Muscle of back (tissue), 11 donors: ENCODE results near the gene PLXNA1. TPM values are rescaled to one million over a fixed set of nuclear protein-coding genes. Genes with fewer than 3 reads are reported as not detected.

ENCODE experiments used
- DNase-seq, 3 donors: peaks; one replicate each; pipeline versions ENCODE4 v3.0.0 to v3.0.0-alpha.2; 2013
- polyA plus RNA-seq, 10 donors: library from polyadenylated mRNA; unstranded; fragments of 120-200 nt; gene quantifications; one replicate each; pipeline ENCODE4 v1.2.1, GENCODE V29; 2013; ENCODE audit not compliant: insufficient read length in 10 of 10

Gene PLXNA1
- polyA plus RNA-seq, 10 donors, result 29.9 to 44.2 (median 36.4) TPM

- peak; percentile 62 to 76 (median 62) for DNase-seq
Measured at GRCh38 chr3:127000119-127000518, 17.2 kb downstream of the PLXNA1 start.

DNA sequence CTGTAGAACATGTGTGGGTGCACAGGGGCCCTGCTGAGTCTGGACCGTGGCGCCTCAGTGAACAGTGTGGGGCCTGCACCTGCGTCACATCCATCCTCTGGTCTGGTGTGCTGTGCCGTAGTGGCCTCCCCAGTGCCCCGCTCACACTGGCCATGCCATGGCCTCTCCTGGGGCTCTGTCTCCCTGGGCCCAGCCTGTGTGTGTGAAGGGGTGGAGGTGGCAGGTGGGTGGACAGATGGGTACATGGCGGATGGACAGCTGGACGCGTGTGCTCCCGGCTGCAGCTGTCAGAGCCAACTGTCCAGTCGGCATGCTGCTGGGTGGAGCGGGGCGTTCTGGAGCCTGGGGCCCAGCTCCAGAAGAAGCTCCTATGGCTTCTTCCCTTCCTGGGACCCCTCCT lies 17.8 kb downstream of the PLXNA1 start:
- DNase-seq, result peak; percentile 40 to 61 (median 48)

GRCh38 chr3:127001486-127002194 lies 18.7 kb downstream of the PLXNA1 start:
- DNase-seq, result no peak

DNA sequence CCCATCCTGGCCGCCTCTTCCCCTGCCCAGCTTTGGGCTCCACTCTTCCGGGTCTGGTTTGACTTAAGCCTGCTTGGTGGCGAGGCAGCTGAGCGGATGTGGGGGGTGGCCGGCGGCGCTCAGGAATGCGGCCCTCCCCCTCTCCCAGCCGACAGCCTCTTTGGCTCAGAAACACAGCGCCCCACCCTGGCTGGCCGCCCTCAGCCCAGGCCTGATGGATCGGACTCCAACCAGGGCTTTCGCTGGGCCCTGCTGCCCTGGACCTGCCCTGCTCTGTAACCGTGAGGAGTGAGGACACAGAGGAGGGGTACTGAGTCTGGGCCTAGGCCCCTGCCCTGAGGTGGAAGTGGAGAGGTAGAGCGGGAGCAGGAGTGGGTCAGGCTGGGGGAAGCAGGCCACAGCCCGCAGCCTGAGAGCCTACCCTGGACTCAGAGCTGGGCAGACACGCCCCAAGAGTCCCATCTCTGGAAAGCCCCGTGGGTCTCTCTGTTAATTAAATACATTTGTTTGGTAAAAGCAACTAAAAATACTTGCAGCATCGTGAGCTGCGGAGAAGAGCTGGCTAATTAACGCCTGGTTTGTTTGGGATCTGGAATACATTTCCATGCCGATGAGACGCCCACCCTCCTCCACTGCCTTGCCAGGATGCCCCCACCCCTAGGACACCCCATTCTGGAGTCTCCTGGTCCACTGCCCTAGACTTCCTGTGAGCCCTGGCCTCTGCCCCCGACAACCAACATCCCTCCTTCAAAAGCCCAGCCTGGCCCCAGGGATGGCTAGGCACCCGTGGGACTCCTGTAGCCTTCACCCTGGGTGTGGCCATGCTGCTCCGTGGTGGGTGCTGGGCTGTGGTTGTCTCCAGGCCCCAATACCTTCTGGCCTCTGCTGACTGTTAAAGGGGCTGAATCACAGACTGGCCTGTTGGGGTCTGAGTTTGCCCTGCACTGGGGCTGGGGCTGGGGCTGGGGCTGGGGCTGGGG lies 19.6 kb downstream of the PLXNA1 start:
- DNase-seq, result peak; percentile 85 to 94 (median 87)

DNA sequence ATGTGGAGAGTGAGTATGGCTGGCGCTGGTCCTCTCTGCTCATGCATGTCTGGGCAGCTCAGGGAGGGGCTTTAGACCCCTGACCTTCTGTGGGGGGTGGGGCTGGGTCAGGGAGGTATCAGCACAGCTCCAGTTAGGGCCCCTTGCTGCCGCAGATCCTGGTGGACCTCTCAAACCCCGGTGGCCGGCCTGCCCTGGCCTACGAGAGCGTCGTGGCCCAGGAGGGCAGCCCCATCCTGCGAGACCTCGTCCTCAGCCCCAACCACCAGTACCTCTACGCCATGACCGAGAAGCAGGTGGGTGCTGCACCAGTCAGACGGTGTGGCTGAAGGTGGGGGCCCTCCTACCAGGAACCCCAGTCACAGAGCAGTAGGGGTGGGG lies 20.2 kb downstream of the PLXNA1 start:
- no peak for DNase-seq

GRCh38 chr3:127003601-127004280 lies 20.8 kb downstream of the PLXNA1 start:
- no peak for DNase-seq

- no peak for DNase-seq
Measured at GRCh38 chr3:127004641-127005397, 21.9 kb downstream of the PLXNA1 start.

DNA sequence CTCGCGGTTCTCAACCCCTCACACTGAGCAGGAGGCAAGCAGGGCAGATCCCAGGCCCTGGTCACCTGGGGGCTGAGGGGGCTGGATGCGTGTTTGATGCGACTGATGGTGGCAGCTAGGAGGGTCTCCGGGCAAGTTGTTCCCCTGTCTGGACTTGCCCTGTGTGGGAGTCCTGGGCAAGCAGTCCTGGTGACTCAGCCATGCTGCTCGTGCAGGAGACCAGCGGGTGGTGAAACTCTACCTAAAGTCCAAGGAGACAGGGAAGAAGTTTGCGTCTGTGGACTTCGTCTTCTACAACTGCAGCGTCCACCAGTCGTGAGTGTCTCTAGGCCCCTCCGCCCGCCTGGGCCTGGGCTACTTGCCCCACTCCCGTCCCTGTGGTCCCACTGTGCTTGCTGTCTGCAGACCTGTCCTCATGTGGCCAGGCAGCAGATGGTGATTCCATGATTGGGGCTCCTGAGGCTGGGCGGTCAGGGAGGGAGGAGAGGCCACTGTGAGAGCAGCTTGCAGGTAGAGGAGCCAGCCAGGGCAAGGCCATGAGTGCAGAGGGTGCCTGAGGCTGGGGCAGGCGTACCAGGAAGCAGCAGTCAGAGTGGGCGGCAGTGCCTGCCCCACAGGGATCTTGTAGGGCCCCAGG lies 23.1 kb downstream of the PLXNA1 start:
- no peak for DNase-seq

- DNase-seq, result no peak
Measured at GRCh38 chr3:127006781-127007436, 24.0 kb downstream of the PLXNA1 start.

- no peak for DNase-seq
Measured at GRCh38 chr3:127008236-127008635, 25.3 kb downstream of the PLXNA1 start.

DNA sequence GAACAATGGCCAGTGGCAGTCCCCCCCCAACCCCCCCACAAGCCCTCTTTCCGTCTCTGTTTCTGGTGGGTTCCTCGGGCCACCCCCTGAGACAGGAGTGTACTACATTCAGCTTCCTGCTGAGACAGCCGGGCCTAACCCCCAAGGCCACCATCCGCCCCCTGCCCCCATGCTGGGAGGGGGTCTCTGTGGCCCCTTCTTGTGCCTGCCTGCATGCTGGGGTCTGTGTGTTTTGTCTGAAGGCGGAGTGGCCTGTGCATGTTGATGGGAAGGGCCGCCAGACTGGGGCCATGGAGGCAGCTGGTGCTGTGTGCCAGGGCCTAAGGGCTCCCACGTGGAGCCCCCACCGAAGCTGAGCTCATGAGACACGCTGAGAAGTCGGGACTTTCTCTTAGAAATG lies 26.6 kb downstream of the PLXNA1 start:
- DNase-seq, result no peak

- peak in 1 of 3 donors; percentile 56 for DNase-seq
Measured at GRCh38 chr3:127011270-127011992, 28.5 kb downstream of the PLXNA1 start.

DNA sequence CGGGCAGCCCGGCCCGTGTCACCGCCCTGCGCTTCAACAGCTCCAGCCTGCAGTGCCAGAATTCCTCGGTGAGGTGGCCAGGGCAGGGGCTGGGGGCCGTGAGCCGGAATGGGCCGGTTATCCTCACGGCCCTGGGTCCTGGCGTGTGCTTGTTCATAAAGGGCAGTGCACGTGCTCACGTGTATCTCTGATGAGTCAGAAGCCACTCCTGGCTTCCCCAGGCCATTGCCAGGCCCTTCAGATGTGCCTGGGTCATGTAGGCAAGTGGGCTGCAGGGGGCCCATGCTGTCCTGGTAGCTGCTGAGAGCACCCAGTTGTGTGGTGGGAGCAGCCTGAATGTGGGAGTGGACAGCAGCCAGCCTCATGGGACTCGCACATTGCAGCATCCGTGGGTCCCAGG lies 29.2 kb downstream of the PLXNA1 start:
- DNase-seq, result no peak

GRCh38 chr3:127013181-127013580 lies 30.3 kb downstream of the PLXNA1 start:
- DNase-seq, result no peak

- DNase-seq, result no peak
Measured at GRCh38 chr3:127013758-127014535, 31.0 kb downstream of the PLXNA1 start.

DNA sequence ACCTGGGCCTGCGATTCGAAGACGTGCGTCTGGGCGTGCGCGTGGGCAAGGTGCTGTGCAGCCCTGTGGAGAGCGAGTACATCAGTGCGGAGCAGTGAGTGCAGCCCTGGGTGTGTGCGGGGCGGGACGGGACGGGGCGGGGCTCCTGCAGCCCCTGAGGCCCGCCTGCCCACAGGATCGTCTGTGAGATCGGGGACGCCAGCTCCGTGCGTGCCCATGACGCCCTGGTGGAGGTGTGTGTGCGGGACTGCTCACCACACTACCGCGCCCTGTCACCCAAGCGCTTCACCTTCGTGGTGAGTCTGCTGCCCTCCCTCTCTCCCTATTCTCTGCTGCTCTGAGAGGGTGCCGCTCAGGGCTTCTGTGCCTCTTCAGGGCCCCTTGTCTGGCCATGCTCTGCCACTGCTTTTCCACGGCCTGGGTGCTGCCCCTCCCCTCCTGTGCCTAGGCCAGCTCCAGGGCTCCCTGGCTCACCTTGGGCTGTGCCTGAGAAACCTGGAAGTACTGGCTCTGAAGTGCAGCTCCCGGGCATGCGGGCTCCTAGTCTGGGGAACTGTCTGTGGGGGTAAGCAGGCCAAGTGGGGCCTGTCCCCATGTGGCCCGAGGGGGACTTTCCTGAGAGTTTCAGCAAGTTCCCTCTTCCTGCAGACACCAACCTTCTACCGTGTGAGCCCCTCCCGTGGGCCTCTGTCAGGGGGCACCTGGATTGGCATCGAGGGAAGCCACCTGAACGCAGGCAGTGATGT lies 31.8 kb downstream of the PLXNA1 start:
- no peak for DNase-seq

DNA sequence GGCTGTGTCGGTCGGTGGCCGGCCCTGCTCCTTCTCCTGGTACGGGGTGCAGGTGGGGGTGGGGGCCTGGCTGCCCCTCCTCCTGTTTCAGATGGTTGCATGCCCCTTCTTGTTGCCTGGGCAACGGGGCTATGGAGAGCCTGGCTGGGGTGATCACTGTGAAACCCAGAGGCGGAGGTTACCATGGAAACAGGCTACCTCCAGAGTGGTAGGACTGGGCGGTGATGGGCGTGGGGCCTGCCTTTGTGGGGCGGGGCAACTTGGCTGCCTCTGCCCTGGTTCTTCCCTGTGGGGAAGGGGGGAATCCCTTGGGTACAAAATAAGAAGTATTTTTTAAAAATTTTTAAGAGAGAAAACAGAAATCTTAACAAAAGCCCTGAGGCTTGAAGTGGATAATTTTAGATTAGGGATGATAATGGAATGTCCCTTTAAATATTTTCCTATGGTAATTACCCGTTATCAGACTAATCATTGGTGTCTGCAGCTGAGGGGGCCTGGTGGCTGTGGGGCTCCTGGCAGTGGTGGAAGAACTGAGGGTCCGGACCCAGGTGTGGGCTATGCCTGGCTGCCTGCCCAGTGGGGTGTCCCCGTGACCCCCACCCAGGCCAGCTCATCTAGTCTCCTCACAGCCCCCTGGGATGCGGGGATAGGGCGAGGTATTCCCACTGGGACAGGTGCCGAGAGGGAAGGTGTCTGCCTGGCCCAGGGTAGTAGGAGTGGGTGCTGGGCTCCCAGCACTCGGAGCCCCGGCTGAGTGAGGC lies 32.5 kb downstream of the PLXNA1 start:
- no peak for DNase-seq

DNA sequence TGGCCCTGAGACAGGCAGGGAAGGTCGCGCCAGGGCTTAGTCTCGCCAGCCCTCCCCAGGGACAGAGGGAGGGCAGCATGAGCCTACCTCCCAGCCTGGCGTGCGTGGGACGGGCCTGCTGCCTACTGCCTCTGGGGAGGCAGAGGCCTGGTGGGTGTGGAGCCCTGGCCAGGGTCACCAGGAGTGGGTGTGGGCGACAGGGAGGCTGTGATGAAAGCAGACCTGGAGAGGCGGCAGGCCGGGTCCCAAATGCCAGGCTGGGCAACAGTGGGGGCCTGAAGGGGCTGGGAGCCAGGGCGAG lies 33.1 kb downstream of the PLXNA1 start:
- DNase-seq, result no peak
